CD4-positive, CD25-positive, alpha-beta regulatory T cell (primary cell): Measurements from ENCODE around the gene CERS4. TPM values are rescaled to one million over a fixed set of nuclear protein-coding genes. Genes with fewer than 3 reads are reported as not detected.

Experiments
- ATAC-seq, 2 donors: fragments of 150-1000 bp; cut with Tn5 transposase; one replicate each; pipeline ENCODE4 v1.10.0; 2021; ENCODE audit warnings: low read depth in 2 of 2, moderate number of reproducible peaks in 2 of 2, moderate library complexity in 1 of 2
- DNase-seq, 3 donors: peaks; one replicate each; pipeline versions ENCODE4 v3.0.0 to v3.0.0-alpha.2; 2012 to 2022; ENCODE audit warnings: mixed read lengths in 1 of 3
- H3K27ac ChIP-seq: one replicate; pipeline ENCODE4 v1.7.0; 2013; ENCODE audit warnings: mild to moderate bottlenecking, low read length; ENCODE audit not compliant: insufficient read depth, poor library complexity, severe bottlenecking
- H3K27me3 ChIP-seq: one replicate; pipeline ENCODE4 v1.7.0; 2013; ENCODE audit warnings: low read length; ENCODE audit not compliant: control insufficient read depth, insufficient read depth
- H3K36me3 ChIP-seq: one replicate; pipeline ENCODE4 v1.7.0; 2013; ENCODE audit warnings: mild to moderate bottlenecking, low read length, moderate library complexity; ENCODE audit not compliant: control insufficient read depth, insufficient read depth
- H3K4me1 ChIP-seq: 2 replicates; pipeline ENCODE4 v1.7.0; 2013; ENCODE audit warnings: mild to moderate bottlenecking, low read length; ENCODE audit not compliant: insufficient read depth, control insufficient read depth, poor library complexity, severe bottlenecking
- H3K4me3 ChIP-seq: one replicate; pipeline ENCODE4 v1.7.0; 2013; ENCODE audit warnings: low read depth, mild to moderate bottlenecking, low read length, moderate library complexity
- H3K9me3 ChIP-seq, 2 experiments: 1 replicate in 1 of 2; 2 replicates in 1 of 2; pipeline ENCODE4 v1.7.0; 2013; ENCODE audit warnings: low read length in 2 of 2, mild to moderate bottlenecking in 1 of 2, moderate library complexity in 1 of 2; ENCODE audit not compliant: control insufficient read depth in 2 of 2
- H3K27ac Mint-ChIP-seq, 3 donors: one replicate each; pipeline ENCODE4 v1.8.0; 2020 to 2022; ENCODE audit warnings: mild to moderate bottlenecking in 3 of 3, mixed read lengths in 3 of 3, moderate library complexity in 2 of 3
- H3K27me3 Mint-ChIP-seq: one replicate; pipeline ENCODE4 v1.8.0; 2022; ENCODE audit warnings: mild to moderate bottlenecking, mixed read lengths
- H3K36me3 Mint-ChIP-seq: one replicate; pipeline ENCODE4 v1.8.0; 2020; ENCODE audit warnings: mixed read lengths
- H3K4me1 Mint-ChIP-seq, 4 donors: one replicate each; pipeline ENCODE4 v1.8.0; 2020 to 2022; ENCODE audit warnings: mixed read lengths in 4 of 4, mild to moderate bottlenecking in 1 of 4
- H3K4me3 Mint-ChIP-seq, 4 donors: one replicate each; pipeline ENCODE4 v1.8.0; 2020 to 2022; ENCODE audit warnings: mild to moderate bottlenecking in 4 of 4, mixed read lengths in 4 of 4, moderate library complexity in 3 of 4
- H3K9me3 Mint-ChIP-seq, 7 donors: one replicate each; pipeline ENCODE4 v1.8.0; 2020 to 2022; ENCODE audit warnings: mixed read lengths in 7 of 7, mild to moderate bottlenecking in 3 of 7, moderate library complexity in 2 of 7
- polyA plus RNA-seq, 4 donors: library from polyadenylated mRNA; unstranded; fragments of 300-500 nt; fragmentation: Illumina TruSeq; gene quantifications; one replicate each; pipeline ENCODE4 v1.2.3, GENCODE V29; 2021
- total RNA-seq: library from RNA; stranded (reverse); gene quantifications from one replicate; pipeline ENCODE4 v1.2.3, GENCODE V29; 2022

The CERS4 gene
- total and polyA plus RNA-seq, 5 donors from 2014 or later = 10.1 to 20.2 (median 14.2) TPM

DNA sequence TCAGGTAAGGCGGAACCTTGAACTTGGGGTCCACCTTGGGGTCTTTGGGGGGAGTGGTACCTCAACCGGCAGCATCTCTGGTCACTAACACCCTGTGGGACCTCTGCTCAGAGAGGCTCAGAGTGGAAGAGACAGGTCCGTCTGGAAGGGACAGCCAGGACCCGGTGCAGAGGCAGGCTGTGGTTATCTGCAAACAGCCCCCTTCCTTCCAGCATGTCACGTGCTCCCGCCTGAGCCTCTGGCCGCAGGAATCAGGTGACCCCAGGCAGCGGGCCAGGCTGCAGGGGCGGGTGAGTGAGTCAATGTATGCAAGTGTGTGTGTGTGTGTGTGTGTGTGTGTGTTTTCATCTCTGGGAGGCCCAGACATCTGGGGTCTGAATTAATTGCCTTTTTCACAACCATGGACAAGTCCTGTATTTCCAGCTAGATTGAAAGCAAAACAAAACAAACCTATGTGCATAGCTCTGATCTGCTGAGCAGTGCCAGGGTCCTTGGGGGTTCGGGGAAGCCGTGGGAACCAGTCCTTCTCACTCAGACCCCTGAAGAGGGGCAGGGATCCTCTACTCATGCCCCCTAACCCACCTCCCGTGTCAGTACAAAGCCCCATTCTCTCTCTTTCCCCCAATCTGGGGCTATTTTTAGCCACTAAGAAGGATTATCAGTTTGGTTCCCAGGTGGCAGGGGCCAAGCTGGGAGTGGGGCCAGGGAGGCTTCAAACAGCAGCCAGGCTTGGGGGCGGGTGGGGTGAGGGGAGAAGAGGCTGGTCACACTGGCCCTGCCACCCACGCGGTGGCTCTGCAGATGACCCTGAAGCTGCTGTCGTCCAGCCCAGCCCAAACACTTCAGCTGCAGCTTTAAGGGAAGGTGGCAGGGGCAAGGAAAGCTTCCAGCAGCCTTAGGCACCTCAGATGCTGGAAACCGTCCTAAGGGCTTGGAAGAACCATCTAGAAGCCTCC lies 31.4 kb downstream of the CERS4 start:
- Histone ChIP-seq H3K4me1 (peaks cover 9% of the 10 kb centered on the region), H3K27ac (no peak overlapping the region), H3K4me3 (no peak overlapping the region), H3K27me3 (no peaks in the 10 kb centered on the region), H3K9me3 (peaks cover 7 to 12% of the 10 kb centered on the region in 2 experiments), H3K36me3 (peaks cover 3% of the 10 kb centered on the region)
- Mint-ChIP-seq H3K27ac (peak overlapping the region; percentile 56 to 90 (median 57)), H3K9me3 (peaks cover 0 to 8% (median 1%) of the 10 kb centered on the region in 7 donors), H3K4me3 (peak overlapping the region in 3 of 4 donors; percentile 8 to 73 (median 11)), H3K36me3 (peaks cover 20% of the 10 kb centered on the region), H3K4me1 (peaks cover 0 to 19% (median 9%) of the 10 kb centered on the region in 4 donors), H3K27me3 (no peaks in the 10 kb centered on the region)
- DNase-seq (peak in 2 of 3 donors; percentile 6 to 50), ATAC-seq (peak; percentile 64 to 71)

DNA sequence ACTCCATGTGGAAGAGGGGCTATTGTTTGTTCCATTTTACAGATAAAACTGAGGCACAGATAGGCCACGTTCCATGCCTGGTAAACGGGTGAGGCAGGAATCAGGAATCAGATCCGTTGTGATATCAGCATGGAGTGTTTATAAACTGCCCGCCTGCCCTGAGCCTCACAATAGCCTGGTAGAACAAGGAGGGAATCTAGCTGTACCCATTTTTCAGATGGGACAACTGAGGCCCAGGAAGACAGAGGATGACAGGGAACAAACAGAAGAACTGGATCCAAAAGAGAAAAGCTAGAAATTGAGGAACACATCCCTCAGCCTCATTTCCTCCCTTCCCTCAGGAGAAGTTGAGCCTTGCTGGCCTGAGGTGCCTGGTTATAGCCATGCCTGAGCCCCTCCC lies 32.5 kb downstream of the CERS4 start:
- DNase-seq (no peak), ATAC-seq (no peak)
- Mint-ChIP-seq H3K4me1 (peaks cover 0 to 19% (median 9%) of the 10 kb centered on the region in 4 donors), H3K36me3 (peaks cover 20% of the 10 kb centered on the region), H3K27ac (no peak overlapping the region), H3K9me3 (peaks cover 0 to 8% (median 1%) of the 10 kb centered on the region in 7 donors), H3K4me3 (no peak overlapping the region), H3K27me3 (no peaks in the 10 kb centered on the region)
- Histone ChIP-seq H3K9me3 (peaks cover 7 to 12% of the 10 kb centered on the region in 2 experiments), H3K27ac (no peak overlapping the region), H3K27me3 (no peaks in the 10 kb centered on the region), H3K4me1 (peaks cover 9% of the 10 kb centered on the region), H3K4me3 (no peak overlapping the region), H3K36me3 (peaks cover 3% of the 10 kb centered on the region)

GRCh38 chr19:8242211-8242821 lies 33.1 kb downstream of the CERS4 start:
- H3K36me3 Mint-ChIP-seq = peaks cover 20% of the 10 kb centered on the region
- peaks cover 9% of the 10 kb centered on the region for H3K4me1 ChIP-seq
- H3K27ac ChIP-seq = no peak overlapping the region
- DNase-seq (no peak), ATAC-seq (no peak)
- H3K9me3 ChIP-seq = peaks cover 7 to 12% of the 10 kb centered on the region in 2 experiments
- no peaks in the 10 kb centered on the region for H3K27me3 Mint-ChIP-seq
- H3K9me3 Mint-ChIP-seq = peaks cover 0 to 8% (median 1%) of the 10 kb centered on the region in 7 donors
- H3K4me1 Mint-ChIP-seq = peaks cover 0 to 19% (median 9%) of the 10 kb centered on the region in 4 donors
- H3K4me3 ChIP-seq = no peak overlapping the region
- H3K27ac Mint-ChIP-seq = peak overlapping the region in 1 of 3 donors; percentile 36
- H3K36me3 ChIP-seq = peaks cover 3% of the 10 kb centered on the region
- no peaks in the 10 kb centered on the region for H3K27me3 ChIP-seq
- H3K4me3 Mint-ChIP-seq = no peak overlapping the region

GRCh38 chr19:8243146-8243545 lies 34.0 kb downstream of the CERS4 start:
- H3K27ac ChIP-seq = no peak overlapping the region
- H3K4me1 Mint-ChIP-seq = peaks cover 0 to 19% (median 10%) of the 10 kb centered on the region in 4 donors
- peaks cover 5% of the 10 kb centered on the region for H3K36me3 ChIP-seq
- peaks cover 0 to 8% (median 1%) of the 10 kb centered on the region in 7 donors for H3K9me3 Mint-ChIP-seq
- H3K27me3 ChIP-seq = no peaks in the 10 kb centered on the region
- H3K9me3 ChIP-seq = peaks cover 7 to 12% of the 10 kb centered on the region in 2 experiments
- DNase-seq (no peak), ATAC-seq (no peak)
- H3K36me3 Mint-ChIP-seq = peaks cover 24% of the 10 kb centered on the region
- no peaks in the 10 kb centered on the region for H3K27me3 Mint-ChIP-seq
- H3K4me1 ChIP-seq = peaks cover 9% of the 10 kb centered on the region
- no peak overlapping the region for H3K4me3 ChIP-seq
- H3K4me3 Mint-ChIP-seq = no peak overlapping the region
- no peak overlapping the region for H3K27ac Mint-ChIP-seq

GRCh38 chr19:8244442-8244841 lies 35.3 kb downstream of the CERS4 start:
- Histone ChIP-seq H3K4me1 (peaks cover 9% of the 10 kb centered on the region), H3K27me3 (no peaks in the 10 kb centered on the region), H3K27ac (no peak overlapping the region), H3K4me3 (no peak overlapping the region), H3K36me3 (peaks cover 6% of the 10 kb centered on the region), H3K9me3 (peaks cover 7 to 12% of the 10 kb centered on the region in 2 experiments)
- no peak for DNase-seq
- H3K4me3 Mint-ChIP-seq = no peak overlapping the region
- no peak overlapping the region for H3K27ac Mint-ChIP-seq
- peaks cover 29% of the 10 kb centered on the region for H3K36me3 Mint-ChIP-seq
- no peaks in the 10 kb centered on the region for H3K27me3 Mint-ChIP-seq
- peaks cover 0 to 25% (median 13%) of the 10 kb centered on the region in 4 donors for H3K4me1 Mint-ChIP-seq
- peaks cover 0 to 8% (median 1%) of the 10 kb centered on the region in 7 donors for H3K9me3 Mint-ChIP-seq
- no peak for ATAC-seq

DNA sequence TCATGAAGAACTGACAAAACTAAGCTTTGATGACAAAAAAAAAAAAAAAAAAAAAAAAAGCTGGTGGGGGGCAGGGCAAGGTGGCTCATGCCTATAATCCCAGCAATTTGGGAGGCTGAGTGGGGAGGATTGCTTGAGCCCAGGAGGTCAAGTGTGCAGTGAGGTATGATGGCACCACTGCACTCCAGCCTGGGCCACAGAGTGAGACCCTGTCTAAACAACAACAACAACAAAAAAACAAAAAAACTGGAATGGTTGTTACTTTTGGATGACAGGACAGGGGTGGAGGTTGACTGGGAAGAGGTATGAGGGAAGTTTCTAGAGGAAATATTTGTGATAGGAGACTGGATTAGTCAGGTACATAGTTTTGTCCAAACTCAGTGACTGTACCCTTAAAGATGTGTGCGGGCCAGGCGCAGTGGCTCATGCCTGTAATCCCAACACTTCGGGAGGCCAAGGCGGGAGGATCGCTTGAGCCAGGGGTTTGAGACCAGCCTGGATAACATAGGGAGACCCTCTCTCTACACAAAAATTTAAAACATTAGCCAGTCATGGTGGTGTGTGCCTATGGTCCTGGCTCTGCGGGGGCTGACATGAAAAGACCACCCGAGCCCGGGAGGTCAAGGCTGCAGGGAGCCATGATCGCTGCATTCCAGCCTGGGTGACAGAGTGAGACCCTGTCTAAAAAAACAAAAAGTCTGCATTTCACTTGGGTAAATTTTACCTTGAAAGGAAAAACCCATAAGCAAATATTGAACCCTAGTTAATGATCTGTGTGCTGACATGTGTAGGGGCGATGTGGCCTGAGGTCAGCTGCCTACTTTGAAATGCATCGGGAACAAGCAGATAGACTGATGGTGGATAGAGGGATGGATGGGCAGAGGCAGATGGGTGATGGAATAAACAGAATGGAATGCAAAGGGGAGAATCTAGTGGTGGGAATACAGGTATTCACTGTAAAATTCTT lies 37.0 kb downstream of the CERS4 start:
- ATAC-seq (no peak), DNase-seq (no peak)
- no peaks in the 10 kb centered on the region for H3K4me1 ChIP-seq
- Mint-ChIP-seq H3K36me3 (peaks cover 23% of the 10 kb centered on the region), H3K27me3 (no peaks in the 10 kb centered on the region), H3K27ac (peak overlapping the region in 1 of 3 donors; percentile 6), H3K9me3 (peaks cover 0 to 6% (median 0%) of the 10 kb centered on the region in 7 donors), H3K4me1 (peaks cover 0 to 15% (median 5%) of the 10 kb centered on the region in 4 donors), H3K4me3 (peak overlapping the region in 1 of 4 donors; percentile 48)
- H3K4me3 ChIP-seq = no peak overlapping the region
- no peaks in the 10 kb centered on the region for H3K27me3 ChIP-seq
- peaks cover 6% of the 10 kb centered on the region for H3K36me3 ChIP-seq
- H3K27ac ChIP-seq = no peak overlapping the region
- H3K9me3 ChIP-seq = peaks cover 7 to 12% of the 10 kb centered on the region in 2 experiments
